Smooth muscle cell (in vitro differentiated cells): ENCODE results near the gene ZNF205. TPM values are rescaled to one million over a fixed set of nuclear protein-coding genes. Genes with fewer than 3 reads are reported as not detected.

Source experiments
- DNase-seq: peaks from one replicate; lab custom pipeline; 2025; ENCODE audit not compliant: unreplicated experiment; lab: John Stamatoyannopoulos, UW
- H2AFZ ChIP-seq: fragments of 200-600 bp; sonication (generic); 2 replicates; pipeline ENCODE4 v1.6.0; 2016; ENCODE audit warnings: antibody characterized with exemption, low read depth, mild to moderate bottlenecking
- H3F3A ChIP-seq: fragments of 200-600 bp; sonication (generic); 2 replicates; pipeline ENCODE4 v1.6.0; 2017; ENCODE audit warnings: antibody characterized with exemption, low read depth
- H3K27ac ChIP-seq: fragments of 200-600 bp; sonication (generic); 2 replicates; pipeline ENCODE4 v1.5.1; 2016; ENCODE audit warnings: low read depth, mild to moderate bottlenecking
- H3K27me3 ChIP-seq: fragments of 200-600 bp; sonication (generic); 2 replicates; pipeline ENCODE4 v1.6.1; 2016; ENCODE audit warnings: low read depth, mild to moderate bottlenecking
- H3K36me3 ChIP-seq: fragments of 200-600 bp; sonication (generic); 2 replicates; pipeline ENCODE4 v1.5.1; 2016; ENCODE audit warnings: low read depth
- H3K4me1 ChIP-seq: fragments of 200-600 bp; sonication (generic); 2 replicates; pipeline ENCODE4 v1.5.1; 2016; ENCODE audit warnings: low read depth
- H3K4me2 ChIP-seq: fragments of 200-600 bp; sonication (generic); 2 replicates; pipeline ENCODE4 v1.6.0; 2016; ENCODE audit warnings: mild to moderate bottlenecking
- H3K4me3 ChIP-seq: fragments of 200-600 bp; sonication (generic); 2 replicates; pipeline ENCODE4 v1.5.1; 2016; ENCODE audit warnings: mild to moderate bottlenecking
- H3K79me2 ChIP-seq: fragments of 200-600 bp; sonication (generic); 2 replicates; pipeline ENCODE4 v1.6.0; 2016; ENCODE audit warnings: low read depth, mild to moderate bottlenecking
- H3K9ac ChIP-seq: fragments of 200-600 bp; sonication (generic); 2 replicates; pipeline ENCODE4 v1.6.0; 2016; ENCODE audit warnings: low read depth
- H3K9me3 ChIP-seq: fragments of 200-600 bp; sonication (generic); replicated peaks from 2 replicates; pipeline ENCODE4 v1.5.1; 2016; ENCODE audit warnings: low read depth
- H4K20me1 ChIP-seq: fragments of 200-600 bp; sonication (generic); 2 replicates; pipeline ENCODE4 v1.6.0; 2016; ENCODE audit warnings: low read depth
- CTCF ChIP-seq: fragments of 200-600 bp; sonication (generic); IDR thresholded peaks from 2 replicates; pipeline ENCODE4 v1.5.1; 2017; ENCODE audit warnings: borderline replicate concordance, mild to moderate bottlenecking, antibody characterized with exemption; ENCODE audit not compliant: insufficient read depth, poor library complexity, severe bottlenecking
- WGBS: methylation state at CpG from one replicate; pipeline ENCODE4 v1.1.7; 2016; ENCODE audit warnings: low lambda C conversion rate; 5-methylcytosine and 5-hydroxymethylcytosine counted together
- polyA plus RNA-seq: library from polyadenylated mRNA; unstranded; fragments of >200 nt; fragmentation: Nextera tagmentation; extraction: Ambion mirVana; gene quantifications from 2 replicates; pipeline ENCODE4 v1.2.1, GENCODE V29; 2016
- total RNA-seq: library from RNA; depleted of rRNA; stranded (reverse); fragments of >200 nt; gene quantifications from 2 replicates; pipeline ENCODE4 v1.2.3, GENCODE V29; 2014

ZNF205 gene
- total and polyA plus RNA-seq, 2 experiments from 2014 or later: 7.2 to 11.9 TPM

GRCh38 chr16:3113765-3114479 lies 1.5 kb downstream of the ZNF205 start:
- no peak for TF ChIP-seq CTCF
- no peaks in the 10 kb centered on the region for H3F3A ChIP-seq
- H3K4me2 ChIP-seq: peak overlapping the region; percentile 96
- no peak for DNase-seq
- H4K20me1 ChIP-seq: no peaks in the 10 kb centered on the region
- no peak overlapping the region for H2AFZ ChIP-seq
- 74% methylated on average over 17 of the region's 17 CpGs for WGBS
- no peaks in the 10 kb centered on the region for H3K27me3 ChIP-seq
- peak overlapping the region; percentile 81 for H3K4me3 ChIP-seq
- H3K27ac ChIP-seq: no peak overlapping the region
- no peak overlapping the region for H3K9ac ChIP-seq
- H3K36me3 ChIP-seq: no peaks in the 10 kb centered on the region
- no peaks in the 10 kb centered on the region for H3K9me3 ChIP-seq
- H3K4me1 ChIP-seq: peaks cover 13% of the 10 kb centered on the region
- H3K79me2 ChIP-seq: peaks cover 6% of the 10 kb centered on the region

GRCh38 chr16:3115003-3115402 lies 2.6 kb downstream of the ZNF205 start:
- Histone ChIP-seq H3K9ac (no peak overlapping the region), H3K27ac (no peak overlapping the region), H3K4me2 (no peak overlapping the region), H3K4me1 (peaks cover 13% of the 10 kb centered on the region), H3K4me3 (no peak overlapping the region), H3K79me2 (peaks cover 6% of the 10 kb centered on the region), H3K36me3 (no peaks in the 10 kb centered on the region), H2AFZ (no peak overlapping the region), H3K9me3 (no peaks in the 10 kb centered on the region), H3K27me3 (no peaks in the 10 kb centered on the region), H3F3A (no peaks in the 10 kb centered on the region), H4K20me1 (no peaks in the 10 kb centered on the region)
- TF ChIP-seq CTCF: no peak
- no peak for DNase-seq
- WGBS: 98% methylated on average over 12 of the region's 12 CpGs

GRCh38 chr16:3115561-3115960 lies 3.2 kb downstream of the ZNF205 start:
- no peaks in the 10 kb centered on the region for H4K20me1 ChIP-seq
- no peak overlapping the region for H3K27ac ChIP-seq
- H3K4me1 ChIP-seq: peaks cover 13% of the 10 kb centered on the region
- no peak overlapping the region for H2AFZ ChIP-seq
- H3K79me2 ChIP-seq: peaks cover 6% of the 10 kb centered on the region
- no peaks in the 10 kb centered on the region for H3F3A ChIP-seq
- no peak overlapping the region for H3K4me3 ChIP-seq
- no peak overlapping the region for H3K4me2 ChIP-seq
- no peaks in the 10 kb centered on the region for H3K36me3 ChIP-seq
- TF ChIP-seq CTCF: no peak
- DNase-seq: no peak
- WGBS: 85% methylated on average over 14 of the region's 14 CpGs
- H3K9me3 ChIP-seq: no peaks in the 10 kb centered on the region
- no peak overlapping the region for H3K9ac ChIP-seq
- no peaks in the 10 kb centered on the region for H3K27me3 ChIP-seq
